ENCODE results near the gene CLEC4G. TPM values are rescaled to one million over a fixed set of nuclear protein-coding genes. Genes with fewer than 3 reads are reported as not detected.

The CLEC4G gene
- total and polyA plus RNA-seq, 4 donors: 0.31 to 0.96 (median 0.43) TPM; not detected in 1

DNA sequence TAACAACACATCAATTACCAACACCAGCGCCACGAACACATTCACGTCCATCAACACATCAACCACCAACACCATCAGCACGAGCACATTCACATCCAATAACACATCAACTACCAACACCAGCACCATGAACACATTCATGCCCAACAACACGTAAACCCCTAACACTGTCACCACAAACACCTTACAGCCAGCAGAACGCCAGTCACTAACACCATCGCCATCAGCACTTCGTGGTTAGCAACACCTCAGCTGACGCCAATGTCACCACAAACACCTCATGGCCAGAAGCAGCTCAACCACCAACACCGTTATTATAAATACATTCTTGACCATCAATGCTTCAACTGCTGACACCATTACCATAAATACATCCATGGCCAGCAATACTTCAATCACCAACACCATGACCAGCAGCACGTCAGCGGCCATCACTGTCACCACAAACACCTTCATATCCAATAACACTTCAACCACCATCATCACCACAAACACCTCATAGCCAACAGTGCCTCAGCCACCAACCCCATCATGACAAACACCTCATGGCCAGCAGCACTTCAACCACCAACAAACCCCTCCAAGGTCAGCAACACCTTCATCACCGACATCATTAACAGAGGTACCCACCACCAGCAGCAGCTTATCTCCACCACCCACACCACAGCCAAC is 39.4 kb downstream of the CLEC4G start:
- Histone ChIP-seq H3K9ac (ENCODE audit: insufficient read depth in 1 of 2, low read length in 2 of 2) (no peak overlapping the region), H3K27ac (ENCODE audit: low read depth in 1 of 2, low read length in 1 of 2) (no peak overlapping the region), H3K4me1 (ENCODE audit: control insufficient read depth in 5 of 5, insufficient read depth in 5 of 5, low read length in 5 of 5) (no peaks in the 10 kb centered on the region), H3K4me3 (no peak overlapping the region), H3K9me3 (ENCODE audit: control insufficient read depth in 4 of 4, insufficient read depth in 3 of 4, low read length in 3 of 4) (peaks cover 0 to 8% (median 0%) of the 10 kb centered on the region in 4 donors), H3K36me3 (ENCODE audit: control insufficient read depth in 4 of 4, insufficient read depth in 4 of 4, low read length in 4 of 4) (no peaks in the 10 kb centered on the region), H3K27me3 (ENCODE audit: control insufficient read depth in 3 of 3, insufficient read depth in 3 of 3, low read length in 2 of 3) (peaks cover 0 to 9% (median 0%) of the 10 kb centered on the region in 3 donors)
- ATAC-seq (ENCODE audit: insufficient read depth, low FRiP score) (no peak), DNase-seq (no peak)
- WGBS, 2 donors: 70 to 72% methylated on average over 13 of the region's 13 CpGs
- TF ChIP-seq, protein P1, sequence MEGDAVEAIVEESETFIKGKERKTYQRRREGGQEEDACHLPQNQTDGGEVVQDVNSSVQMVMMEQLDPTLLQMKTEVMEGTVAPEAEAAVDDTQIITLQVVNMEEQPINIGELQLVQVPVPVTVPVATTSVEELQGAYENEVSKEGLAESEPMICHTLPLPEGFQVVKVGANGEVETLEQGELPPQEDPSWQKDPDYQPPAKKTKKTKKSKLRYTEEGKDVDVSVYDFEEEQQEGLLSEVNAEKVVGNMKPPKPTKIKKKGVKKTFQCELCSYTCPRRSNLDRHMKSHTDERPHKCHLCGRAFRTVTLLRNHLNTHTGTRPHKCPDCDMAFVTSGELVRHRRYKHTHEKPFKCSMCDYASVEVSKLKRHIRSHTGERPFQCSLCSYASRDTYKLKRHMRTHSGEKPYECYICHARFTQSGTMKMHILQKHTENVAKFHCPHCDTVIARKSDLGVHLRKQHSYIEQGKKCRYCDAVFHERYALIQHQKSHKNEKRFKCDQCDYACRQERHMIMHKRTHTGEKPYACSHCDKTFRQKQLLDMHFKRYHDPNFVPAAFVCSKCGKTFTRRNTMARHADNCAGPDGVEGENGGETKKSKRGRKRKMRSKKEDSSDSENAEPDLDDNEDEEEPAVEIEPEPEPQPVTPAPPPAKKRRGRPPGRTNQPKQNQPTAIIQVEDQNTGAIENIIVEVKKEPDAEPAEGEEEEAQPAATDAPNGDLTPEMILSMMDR (IDR thresholded peaks at IDR 0.05; ENCODE audit: control extremely low read depth, extremely low read depth): no peak

DNA sequence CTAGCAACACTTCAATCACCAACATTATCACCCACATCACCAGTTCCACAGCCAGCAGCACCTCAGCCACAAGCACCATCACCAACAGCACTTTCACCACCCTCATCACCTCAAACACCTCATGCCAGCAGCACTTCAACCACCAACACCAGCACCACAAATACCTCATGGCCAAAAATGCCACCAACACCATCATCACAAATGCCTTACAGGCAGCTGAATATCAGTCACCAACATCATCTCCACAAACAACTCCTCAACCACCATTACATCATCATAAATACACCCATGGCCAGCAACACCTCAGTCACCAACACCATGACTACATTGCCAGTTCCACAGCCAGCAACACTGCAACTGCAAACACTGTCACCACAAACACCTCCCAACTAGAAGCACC is 40.4 kb downstream of the CLEC4G start:
- no peak overlapping the region for H3K27ac ChIP-seq (ENCODE audit: low read depth in 1 of 2, low read length in 1 of 2)
- TF ChIP-seq, protein P1 (IDR thresholded peaks at IDR 0.05; ENCODE audit: control extremely low read depth, extremely low read depth): no peak
- DNase-seq (no peak), ATAC-seq (ENCODE audit: insufficient read depth, low FRiP score) (no peak)
- H3K9ac ChIP-seq (ENCODE audit: insufficient read depth in 1 of 2, low read length in 2 of 2): no peak overlapping the region
- H3K9me3 ChIP-seq (ENCODE audit: control insufficient read depth in 4 of 4, insufficient read depth in 3 of 4, low read length in 3 of 4): peaks cover 0 to 8% (median 0%) of the 10 kb centered on the region in 4 donors
- no peaks in the 10 kb centered on the region for H3K4me1 ChIP-seq (ENCODE audit: control insufficient read depth in 5 of 5, insufficient read depth in 5 of 5, low read length in 5 of 5)
- H3K4me3 ChIP-seq: no peak overlapping the region
- peaks cover 0 to 5% (median 0%) of the 10 kb centered on the region in 3 donors for H3K27me3 ChIP-seq (ENCODE audit: control insufficient read depth in 3 of 3, insufficient read depth in 3 of 3, low read length in 2 of 3)
- no peaks in the 10 kb centered on the region for H3K36me3 ChIP-seq (ENCODE audit: control insufficient read depth in 4 of 4, insufficient read depth in 4 of 4, low read length in 4 of 4)

DNA sequence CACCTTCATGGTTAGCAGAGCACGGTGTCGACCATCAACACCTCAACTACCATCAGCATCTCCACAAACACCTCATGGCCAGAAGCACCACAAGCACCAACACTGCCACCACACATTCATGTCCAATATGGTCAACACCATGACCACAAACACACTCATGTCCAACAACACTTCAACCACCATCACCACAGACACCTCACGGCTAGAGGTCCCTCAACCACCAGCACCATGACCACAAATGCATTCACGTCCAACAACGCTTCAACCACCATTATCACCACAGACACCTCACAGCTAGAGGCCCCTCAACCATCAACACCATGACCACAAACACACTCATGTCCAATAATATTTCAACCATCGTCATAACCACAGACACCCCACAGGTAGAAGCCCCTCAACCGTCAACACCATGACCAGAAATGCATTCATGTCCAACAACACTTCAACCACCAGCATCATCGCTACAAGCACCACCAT is 41.1 kb downstream of the CLEC4G start:
- 79 to 80% methylated on average over 8 of the region's 8 CpGs for WGBS, 2 donors
- Histone ChIP-seq H3K9me3 (ENCODE audit: control insufficient read depth in 4 of 4, insufficient read depth in 3 of 4, low read length in 3 of 4) (peaks cover 0 to 8% (median 0%) of the 10 kb centered on the region in 4 donors), H3K27ac (ENCODE audit: low read depth in 1 of 2, low read length in 1 of 2) (no peak overlapping the region), H3K4me3 (no peak overlapping the region), H3K36me3 (ENCODE audit: control insufficient read depth in 4 of 4, insufficient read depth in 4 of 4, low read length in 4 of 4) (no peaks in the 10 kb centered on the region), H3K27me3 (ENCODE audit: control insufficient read depth in 3 of 3, insufficient read depth in 3 of 3, low read length in 2 of 3) (peaks cover 0 to 5% (median 0%) of the 10 kb centered on the region in 3 donors), H3K4me1 (ENCODE audit: control insufficient read depth in 5 of 5, insufficient read depth in 5 of 5, low read length in 5 of 5) (no peaks in the 10 kb centered on the region), H3K9ac (ENCODE audit: insufficient read depth in 1 of 2, low read length in 2 of 2) (no peak overlapping the region)
- ATAC-seq (ENCODE audit: insufficient read depth, low FRiP score): no peak
- no peak for DNase-seq
- TF ChIP-seq, protein P1 (IDR thresholded peaks at IDR 0.05; ENCODE audit: control extremely low read depth, extremely low read depth): no peak

Measured in lung (tissue), 12 donors.